HepG2 (cell line): ENCODE measurements around the gene RBBP8NL. TPM values are rescaled to one million over a fixed set of nuclear protein-coding genes. Genes with fewer than 3 reads are reported as not detected.

Source experiments
- HMG20A ChIP-seq: IDR thresholded peaks from 2 replicates; pipeline ENCODE4 v1.6.1; 2016; ENCODE audit warnings: borderline replicate concordance
- HMGA1 ChIP-seq: sonication (generic); formaldehyde crosslinking; conservative IDR thresholded peaks from 2 replicates; pipeline ENCODE4 v1.4.0; 2020; ENCODE audit warnings: missing genetic modification reagents
- ISL2 ChIP-seq: sonication (generic); formaldehyde crosslinking; IDR thresholded peaks from 2 replicates; pipeline ENCODE4 v1.5.0; 2020; ENCODE audit warnings: missing genetic modification reagents
- KMT2B ChIP-seq: IDR thresholded peaks from 2 replicates; pipeline ENCODE4 v1.6.1; 2016; ENCODE audit warnings: missing genetic modification reagents, missing compliant biosample characterization
- MYC ChIP-seq: sonication (generic); formaldehyde crosslinking; IDR thresholded peaks from 2 replicates; pipeline ENCODE4 v1.9.0; 2021; ENCODE audit warnings: missing genetic modification reagents, borderline replicate concordance
- PHF5A ChIP-seq: IDR thresholded peaks from one replicate; pipeline ENCODE4 v1.6.1; 2018; ENCODE audit warnings: low read depth, missing genetic modification reagents; ENCODE audit not compliant: unreplicated experiment
- REST ChIP-seq, 2 experiments: IDR thresholded peaks; 2 replicates each; pipeline ENCODE4 v1.6.1; 2011 to 2012; ENCODE audit warnings: low read length in 2 of 2, borderline replicate concordance in 1 of 2, low read depth in 1 of 2, mild to moderate bottlenecking in 1 of 2, moderate library complexity in 1 of 2
- SMYD3 ChIP-seq: sonication (generic); formaldehyde crosslinking; IDR thresholded peaks from 2 replicates; pipeline ENCODE4 v1.8.1; 2023; ENCODE audit warnings: mild to moderate bottlenecking, missing genetic modification reagents
- SUZ12 ChIP-seq: fragments of 150-350 bp; IDR thresholded peaks from 2 replicates; pipeline ENCODE4 v1.6.1; 2014; ENCODE audit warnings: low read depth, low read length
- TAF15 ChIP-seq: fragments of 200-400 bp; formaldehyde crosslinking; IDR thresholded peaks from one replicate; pipeline ENCODE4 v1.6.1; 2018; ENCODE audit warnings: mild to moderate bottlenecking, low read depth, low read length; ENCODE audit not compliant: poor library complexity, severe bottlenecking
- TOPORS ChIP-seq: sonication (generic); formaldehyde crosslinking; IDR thresholded peaks from 2 replicates; pipeline ENCODE4 v1.8.0; 2023; ENCODE audit warnings: mild to moderate bottlenecking, missing genetic modification reagents
- UBTF ChIP-seq: sonication (generic); formaldehyde crosslinking; IDR thresholded peaks from 2 replicates; pipeline ENCODE4 v1.4.0; 2020; ENCODE audit warnings: mild to moderate bottlenecking, missing genetic modification reagents
- ZBED4 ChIP-seq: sonication (generic); formaldehyde crosslinking; IDR thresholded peaks from 2 replicates; pipeline ENCODE4 v1.4.0; 2020; ENCODE audit warnings: missing genetic modification reagents, borderline replicate concordance
- ZFP36L2 ChIP-seq: sonication (generic); formaldehyde crosslinking; IDR thresholded peaks from 2 replicates; pipeline ENCODE4 v1.4.0; 2020; ENCODE audit warnings: missing genetic modification reagents
- ZMYM3 ChIP-seq: sonication (generic); formaldehyde crosslinking; IDR thresholded peaks from 2 replicates; pipeline ENCODE4 v1.5.1; 2020; ENCODE audit warnings: mild to moderate bottlenecking, missing genetic modification reagents
- ZSCAN29 ChIP-seq: sonication (generic); formaldehyde crosslinking; conservative IDR thresholded peaks from 2 replicates; pipeline ENCODE4 v1.4.0; 2020; ENCODE audit warnings: mild to moderate bottlenecking, missing genetic modification reagents
- polyA plus RNA-seq, 8 experiments: library from polyadenylated mRNA; depleted of rRNA in 3 of 8; stranded (reverse) in 7 of 8; unstranded in 1 of 8; fragments of >200 nt; fragmentation: Illumina TruSeq in 4 of 8; extraction: Trizol in 4 of 8; gene quantifications; 2 replicates each; pipeline versions ENCODE4 v1.2.1 to v1.2.3, GENCODE V29; 2011 to 2016; ENCODE audit warnings: low read depth in 4 of 8, missing spikeins in 1 of 8, mixed read lengths in 1 of 8; ENCODE audit not compliant: insufficient read depth in 1 of 8
- total RNA-seq, 5 experiments: library from RNA; depleted of rRNA; stranded (reverse); fragments of >200 nt; fragmentation: Illumina TruSeq; extraction: Trizol; gene quantifications; 2 replicates each; pipeline ENCODE4 v1.2.3, GENCODE V29; 2016; ENCODE audit warnings: low read depth in 1 of 5

RBBP8NL gene
- total and polyA plus RNA-seq, 2 of the 13 experiments (the other 11 are each of a cell fraction or from before 2014, with no cell fraction given): 0.69 to 0.86 TPM

- TF ChIP-seq REST (IDR thresholded peaks at IDR 0.05; ENCODE audit: borderline replicate concordance in 1 of 2, low read depth in 1 of 2, low read length in 2 of 2) (no peak), SMYD3 (CRISPR knock-in tag) (no peak), ISL2 (CRISPR knock-in tag) (no peak), MYC (CRISPR knock-in tag) (no peak; the same call in 1 of the 2 replicates), ZMYM3 (no peak), SUZ12 (no peak), TOPORS (CRISPR knock-in tag) (no peak), UBTF (CRISPR knock-in tag) (no peak), KMT2B (CRISPR knock-in tag) (no peak), PHF5A (CRISPR knock-in tag) (no peak), TAF15 (no peak), ZSCAN29 (CRISPR knock-in tag) (no peak), ZBED4 (no peak), ZFP36L2 (no peak), HMG20A (CRISPR knock-in tag) (no peak), HMGA1 (no peak)
Measured at GRCh38 chr20:62387219-62387913, 40.0 kb downstream of the RBBP8NL start (continued).
